Measurements from ENCODE around the gene PRKCE.
"Not testable (repeated sequence)": the region's sequence is repeated elsewhere in the genome, so short reads cannot be mapped to it uniquely, and the experiment has no call there.

PRKCE gene

GRCh38 chr2:45856391-45857274 lies 205.2 kb downstream of the PRKCE start:
- DNase-seq (ENCODE audit: low read depth in 2 of 3, low spot score in 1 of 3): no peak

GRCh38 chr2:45857275-45857609 lies 205.8 kb downstream of the PRKCE start:
- DNase-seq (ENCODE audit: low read depth in 2 of 3, low spot score in 1 of 3): no peak

GRCh38 chr2:45857867-45858520 lies 206.5 kb downstream of the PRKCE start:
- DNase-seq (ENCODE audit: low read depth in 2 of 3, low spot score in 1 of 3): no peak

GRCh38 chr2:45858872-45859271 lies 207.4 kb downstream of the PRKCE start:
- DNase-seq (ENCODE audit: low read depth in 2 of 3, low spot score in 1 of 3): not testable (repeated sequence)

- DNase-seq (ENCODE audit: low read depth in 2 of 3, low spot score in 1 of 3): no peak
These were observed 208.2 kb downstream of the PRKCE start for GRCh38 chr2:45859682-45860081.

- DNase-seq (ENCODE audit: low read depth in 2 of 3, low spot score in 1 of 3): peak in 1 of 3 donors; percentile 9
These were observed 209.0 kb downstream of the PRKCE start for GRCh38 chr2:45860136-45861121.

- no peak for DNase-seq (ENCODE audit: low read depth in 2 of 3, low spot score in 1 of 3)
These were observed 211.4 kb downstream of the PRKCE start for GRCh38 chr2:45862843-45863242.

GRCh38 chr2:45864121-45864520 lies 212.6 kb downstream of the PRKCE start:
- no peak for DNase-seq (ENCODE audit: low read depth in 2 of 3, low spot score in 1 of 3)

- DNase-seq (ENCODE audit: low read depth in 2 of 3, low spot score in 1 of 3): no peak
These were observed 215.9 kb downstream of the PRKCE start for GRCh38 chr2:45867349-45867748.

- no peak for DNase-seq (ENCODE audit: low read depth in 2 of 3, low spot score in 1 of 3)
These were observed 216.3 kb downstream of the PRKCE start for GRCh38 chr2:45867800-45868199.

- no peak for DNase-seq (ENCODE audit: low read depth in 2 of 3, low spot score in 1 of 3)
These were observed 217.7 kb downstream of the PRKCE start for GRCh38 chr2:45869165-45869501.

GRCh38 chr2:45871025-45871424 lies 219.6 kb downstream of the PRKCE start:
- no peak for DNase-seq (ENCODE audit: low read depth in 2 of 3, low spot score in 1 of 3)

- DNase-seq (ENCODE audit: low read depth in 2 of 3, low spot score in 1 of 3): no peak
These were observed 220.1 kb downstream of the PRKCE start for GRCh38 chr2:45871541-45871940.

- DNase-seq (ENCODE audit: low read depth in 2 of 3, low spot score in 1 of 3): no peak
These were observed 220.7 kb downstream of the PRKCE start for GRCh38 chr2:45872211-45872610.

- no peak for DNase-seq (ENCODE audit: low read depth in 2 of 3, low spot score in 1 of 3)
These were observed 222.9 kb downstream of the PRKCE start for GRCh38 chr2:45874344-45874743.

- DNase-seq (ENCODE audit: low read depth in 2 of 3, low spot score in 1 of 3): no peak
These were observed 225.1 kb downstream of the PRKCE start for GRCh38 chr2:45876611-45877010.

- DNase-seq (ENCODE audit: low read depth in 2 of 3, low spot score in 1 of 3): no peak
These were observed 227.9 kb downstream of the PRKCE start for GRCh38 chr2:45879406-45879805.

- no peak for DNase-seq (ENCODE audit: low read depth in 2 of 3, low spot score in 1 of 3)
These were observed 228.5 kb downstream of the PRKCE start for GRCh38 chr2:45879936-45880335.

- DNase-seq (ENCODE audit: low read depth in 2 of 3, low spot score in 1 of 3): no peak
These were observed 230.6 kb downstream of the PRKCE start for GRCh38 chr2:45881970-45882581.

- no peak for DNase-seq (ENCODE audit: low read depth in 2 of 3, low spot score in 1 of 3)
These were observed 231.5 kb downstream of the PRKCE start for GRCh38 chr2:45882707-45883602.

All from stimulated activated CD4-positive, alpha-beta T cell treated with anti-CD3 and anti-CD28 coated beads, Interleukin-12 subunit alpha, Interleukin-12 subunit beta, amount 100 ng/mL, for 48 hours (primary cell).